C4-2B (cell line): Measurements from ENCODE around the gene NUP98.

Experiments
- ZFX ChIP-seq: fragments of 450-650 bp; IDR thresholded peaks from 2 replicates; pipeline ENCODE4 v1.6.1; 2017
- TF ChIP-seq, protein P1 (sequence below): fragments of 450-650 bp; conservative IDR thresholded peaks from 2 replicates; pipeline ENCODE4 v1.5.1; 2017; ENCODE audit warnings: mild to moderate bottlenecking

DNA sequence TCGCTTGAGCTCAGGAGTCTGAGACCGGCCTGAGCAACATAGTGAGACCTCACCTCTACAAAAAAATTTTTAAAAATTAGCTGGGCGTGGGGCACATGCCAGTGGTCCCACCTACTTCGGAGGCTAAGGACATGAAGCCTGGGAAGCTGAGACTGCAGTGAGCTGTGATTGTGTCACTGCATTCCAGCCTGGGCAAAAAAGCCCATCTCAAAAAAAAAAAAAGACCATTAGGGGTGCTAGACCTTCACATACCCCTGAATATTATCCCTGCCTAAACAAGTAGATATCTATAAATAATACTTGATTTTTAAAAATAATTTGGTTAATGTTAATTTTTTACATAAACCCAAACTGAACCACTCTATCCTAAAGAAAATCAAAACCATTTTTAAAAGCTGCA is 24.2 kb downstream of the NUP98 start:
- TF ChIP-seq, protein P1, sequence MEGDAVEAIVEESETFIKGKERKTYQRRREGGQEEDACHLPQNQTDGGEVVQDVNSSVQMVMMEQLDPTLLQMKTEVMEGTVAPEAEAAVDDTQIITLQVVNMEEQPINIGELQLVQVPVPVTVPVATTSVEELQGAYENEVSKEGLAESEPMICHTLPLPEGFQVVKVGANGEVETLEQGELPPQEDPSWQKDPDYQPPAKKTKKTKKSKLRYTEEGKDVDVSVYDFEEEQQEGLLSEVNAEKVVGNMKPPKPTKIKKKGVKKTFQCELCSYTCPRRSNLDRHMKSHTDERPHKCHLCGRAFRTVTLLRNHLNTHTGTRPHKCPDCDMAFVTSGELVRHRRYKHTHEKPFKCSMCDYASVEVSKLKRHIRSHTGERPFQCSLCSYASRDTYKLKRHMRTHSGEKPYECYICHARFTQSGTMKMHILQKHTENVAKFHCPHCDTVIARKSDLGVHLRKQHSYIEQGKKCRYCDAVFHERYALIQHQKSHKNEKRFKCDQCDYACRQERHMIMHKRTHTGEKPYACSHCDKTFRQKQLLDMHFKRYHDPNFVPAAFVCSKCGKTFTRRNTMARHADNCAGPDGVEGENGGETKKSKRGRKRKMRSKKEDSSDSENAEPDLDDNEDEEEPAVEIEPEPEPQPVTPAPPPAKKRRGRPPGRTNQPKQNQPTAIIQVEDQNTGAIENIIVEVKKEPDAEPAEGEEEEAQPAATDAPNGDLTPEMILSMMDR, result no peak
- no peak for TF ChIP-seq ZFX
